ENCODE measurements around the gene C10orf62.

C10orf62 gene

DNA sequence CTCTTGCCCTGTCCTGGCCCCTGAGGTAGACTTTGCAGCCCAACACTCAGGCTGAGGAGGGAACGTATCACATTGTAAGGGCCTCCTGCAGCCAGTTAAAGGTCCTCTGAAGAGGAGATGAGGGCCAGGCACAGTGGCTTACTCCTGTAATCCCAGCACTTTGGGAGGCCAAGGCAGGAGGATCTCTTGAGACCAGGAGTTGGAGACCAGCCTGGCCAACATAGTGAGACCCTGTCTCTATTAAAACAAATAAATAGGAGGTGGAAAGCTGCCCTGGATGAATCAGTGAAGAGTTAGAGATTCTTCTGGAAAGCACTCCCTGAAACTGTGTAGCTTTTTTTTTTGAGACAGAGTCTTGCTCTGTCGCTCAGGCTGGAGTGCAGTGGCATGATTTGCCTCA, 2.3 kb upstream of the C10orf62 start:
- no peak for DNase-seq

DNA sequence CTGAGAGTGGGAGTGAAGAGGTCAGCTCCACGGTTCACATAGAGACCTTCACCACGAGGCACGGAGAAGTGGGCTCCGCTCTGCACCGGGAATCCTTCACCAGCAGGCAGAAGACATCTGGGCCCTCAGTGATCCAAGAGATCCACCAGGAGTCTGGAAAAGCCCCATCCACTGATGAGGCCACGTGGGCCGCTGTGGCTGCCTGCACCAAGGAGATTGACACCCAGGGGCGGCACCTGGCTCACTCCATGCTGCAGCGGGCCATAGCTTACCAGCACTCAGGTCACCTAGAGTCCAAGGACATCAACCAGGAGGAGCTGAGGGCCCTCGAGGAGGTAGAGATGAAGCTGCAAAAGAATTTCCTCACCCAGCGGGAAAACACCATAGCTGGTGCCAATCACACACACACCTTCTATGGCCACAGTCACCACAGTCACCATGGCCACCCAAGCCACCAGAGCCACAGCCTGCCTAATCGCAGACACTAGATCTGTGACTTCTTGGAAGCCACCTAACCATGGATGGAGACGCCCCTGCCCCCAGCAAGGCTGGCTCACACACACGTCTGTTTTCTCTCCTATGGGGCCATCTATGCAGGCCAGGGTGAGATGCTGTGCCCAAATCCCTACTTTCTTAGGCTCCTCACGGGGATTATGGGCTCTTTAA, 694 bp downstream of the C10orf62 start:
- no peak for DNase-seq

DNA sequence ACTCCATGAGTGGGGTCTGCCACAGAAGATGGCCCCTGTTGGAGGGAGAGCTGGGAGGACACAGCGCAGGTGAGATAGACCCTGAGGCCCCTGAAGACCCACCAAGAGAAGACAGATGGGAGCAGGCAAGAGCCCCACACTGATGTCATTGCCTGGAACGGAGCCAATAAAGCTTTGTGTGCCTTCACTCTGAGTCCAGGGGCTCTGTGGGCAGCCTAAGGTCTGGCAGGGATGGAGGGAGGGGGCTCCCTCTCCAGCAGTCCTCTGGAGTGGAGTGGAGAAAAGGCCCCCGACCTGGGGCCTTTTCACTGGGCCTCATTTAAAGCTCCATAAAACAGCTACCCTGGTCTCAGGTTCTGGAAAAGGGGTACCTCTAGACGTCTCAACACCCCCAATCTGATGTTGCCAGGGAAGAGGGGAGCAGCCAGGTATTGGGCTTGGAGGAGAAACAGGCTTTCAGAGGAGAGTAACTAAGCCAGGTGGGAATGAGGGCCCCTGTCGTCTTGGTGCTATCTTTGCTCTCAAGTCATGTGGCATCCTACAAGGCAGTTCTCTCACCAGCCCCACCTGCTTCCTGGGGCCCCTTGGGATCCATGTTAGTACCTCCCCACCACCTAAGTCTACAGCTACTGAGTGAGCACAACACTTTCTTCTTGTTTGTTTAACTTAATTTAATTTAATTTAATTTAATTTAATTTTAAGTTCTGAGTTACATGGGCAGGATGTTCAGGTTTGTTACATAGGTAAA, 1.4 kb downstream of the C10orf62 start:
- DNase-seq, result no peak

DNA sequence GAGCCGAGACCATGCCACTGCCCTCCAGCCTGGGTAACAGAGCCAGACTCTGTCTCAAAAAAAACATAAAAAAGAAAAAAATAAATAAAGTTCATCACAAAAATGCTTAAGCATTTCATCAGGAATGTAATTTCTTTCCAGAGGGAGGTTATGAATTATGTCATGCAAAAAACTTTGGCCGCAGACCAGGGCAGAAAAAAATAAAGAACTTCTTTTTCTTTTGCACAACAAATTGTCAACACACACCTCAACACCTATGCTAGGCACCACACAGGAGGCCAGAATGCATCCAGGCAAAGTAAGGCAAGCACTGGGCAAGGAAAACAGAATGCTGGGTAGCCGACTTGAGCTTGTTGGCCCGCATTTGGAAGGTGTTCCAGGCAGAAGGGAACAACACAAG, 3.9 kb downstream of the C10orf62 start:
- DNase-seq, result no peak

DNA sequence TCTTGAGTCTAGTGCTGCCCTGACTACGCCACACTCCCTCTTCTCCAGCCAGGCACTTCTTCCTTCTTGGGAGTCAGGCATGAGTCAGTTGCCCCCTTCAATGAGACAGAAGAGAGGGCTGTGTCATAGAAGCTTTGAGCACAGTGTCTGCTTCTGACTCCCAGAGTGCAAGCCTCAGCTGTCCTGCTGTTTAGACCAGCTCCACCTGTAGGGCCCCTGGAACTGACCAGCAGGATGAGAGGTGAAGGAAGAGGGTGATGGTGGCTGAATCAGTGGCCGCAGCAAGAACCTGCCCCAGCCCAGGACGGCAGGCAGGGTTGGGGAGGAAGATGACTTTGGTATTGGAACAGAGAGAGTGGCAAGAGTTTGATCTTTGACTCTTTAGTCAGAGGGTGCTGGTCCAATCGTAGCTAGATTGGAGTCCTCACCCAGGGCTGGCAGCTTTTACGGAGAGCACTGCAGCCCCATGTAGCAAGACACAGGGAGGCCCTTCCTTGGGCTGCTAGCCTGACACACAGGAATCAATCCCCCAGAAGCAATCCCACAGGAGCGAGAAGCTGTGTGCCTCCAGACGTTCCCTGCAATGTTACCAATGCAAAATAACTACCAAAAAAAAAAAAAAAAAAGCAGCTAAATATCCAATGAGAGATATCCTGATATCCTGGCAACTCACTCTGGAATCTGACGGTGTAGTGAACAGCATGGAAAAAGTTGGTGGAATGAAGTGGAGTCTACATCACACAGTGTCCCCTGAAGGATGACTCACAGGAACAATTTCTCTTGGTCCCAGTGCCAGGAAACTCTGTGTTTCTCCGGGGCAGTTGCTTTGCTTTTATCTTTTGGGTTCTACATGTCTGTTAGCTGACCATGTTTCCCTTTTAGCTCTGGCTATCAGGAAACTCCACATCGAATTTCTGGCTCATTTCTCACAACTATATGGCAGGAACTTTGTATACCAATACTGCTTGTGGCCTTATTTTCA, 6.9 kb downstream of the C10orf62 start:
- peak; percentile 83 for DNase-seq

DNA sequence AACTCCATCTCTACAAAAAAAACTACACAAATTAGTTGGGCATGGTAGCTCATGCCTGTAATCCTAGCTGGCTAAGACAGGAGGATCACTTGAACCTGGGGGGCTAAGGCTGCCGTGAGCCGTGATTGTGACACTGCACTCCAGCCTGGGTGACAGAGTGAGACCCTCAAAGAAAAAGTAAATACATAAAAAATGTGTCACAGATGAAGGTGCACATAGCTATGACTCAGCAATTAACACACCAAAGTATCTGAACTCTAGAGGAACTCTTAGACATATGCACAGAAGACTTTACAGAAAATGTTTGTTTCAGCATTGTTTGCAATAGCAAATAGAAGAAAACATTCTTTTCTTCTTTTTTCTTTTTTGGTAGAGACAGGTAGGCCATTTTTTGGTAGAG, 8.3 kb downstream of the C10orf62 start:
- DNase-seq, result no peak

DNA sequence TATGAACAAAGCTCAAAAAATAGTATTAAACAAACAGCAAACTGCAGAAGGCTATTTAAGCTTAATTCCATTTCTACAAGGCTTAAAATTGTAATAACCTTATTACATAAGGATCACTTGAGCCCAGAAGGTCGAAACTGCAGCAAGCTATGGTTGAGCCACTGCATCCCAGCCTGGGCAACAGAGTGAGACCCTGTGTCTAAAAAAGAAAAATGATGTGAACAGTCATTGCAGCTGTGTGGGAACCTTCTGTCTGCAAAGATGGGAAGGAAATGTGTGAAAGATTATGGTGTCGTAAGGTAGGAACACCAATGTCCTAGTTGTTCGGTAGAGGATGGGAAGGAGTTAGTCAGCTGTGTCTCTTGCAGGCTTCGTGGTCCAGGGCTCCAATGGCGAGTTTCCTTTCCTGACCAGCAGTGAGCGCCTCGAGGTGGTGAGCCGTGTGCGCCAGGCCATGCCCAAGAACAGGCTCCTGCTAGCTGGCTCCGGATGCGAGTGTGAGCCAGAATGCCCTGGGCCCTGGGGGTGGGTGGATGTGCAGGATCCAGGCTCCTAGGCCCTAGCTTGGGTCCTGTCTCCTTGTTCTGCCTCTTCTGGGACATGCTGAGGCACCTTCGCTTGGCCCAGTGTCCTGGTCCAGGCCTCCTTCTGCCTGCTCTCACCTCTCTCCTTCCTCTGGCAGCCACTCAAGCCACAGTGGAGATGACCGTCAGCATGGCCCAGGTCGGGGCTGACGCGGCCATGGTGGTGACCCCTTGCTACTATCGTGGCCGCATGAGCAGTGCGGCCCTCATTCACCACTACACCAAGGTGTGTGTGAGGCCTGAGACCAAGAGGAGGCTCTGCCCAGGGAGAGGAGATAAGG, 9.1 kb downstream of the C10orf62 start:
- no peak for DNase-seq

DNA sequence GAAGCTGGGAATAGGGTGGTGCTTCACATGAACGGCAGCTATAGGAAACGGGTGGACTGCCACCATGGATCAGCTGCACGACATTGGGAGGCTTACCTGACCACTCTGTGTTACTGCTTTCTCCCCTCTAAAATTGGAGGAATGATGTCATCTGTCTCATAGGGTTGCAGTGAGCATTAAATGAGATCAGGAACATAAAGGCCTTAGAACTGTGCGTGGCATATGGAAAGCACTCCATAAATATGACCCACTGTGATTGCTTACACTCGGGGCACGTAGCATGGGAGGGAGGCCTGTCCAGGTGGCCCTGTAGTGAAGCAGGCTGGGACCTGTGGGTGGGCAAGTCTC, 9.7 kb downstream of the C10orf62 start:
- no peak for DNase-seq

DNA sequence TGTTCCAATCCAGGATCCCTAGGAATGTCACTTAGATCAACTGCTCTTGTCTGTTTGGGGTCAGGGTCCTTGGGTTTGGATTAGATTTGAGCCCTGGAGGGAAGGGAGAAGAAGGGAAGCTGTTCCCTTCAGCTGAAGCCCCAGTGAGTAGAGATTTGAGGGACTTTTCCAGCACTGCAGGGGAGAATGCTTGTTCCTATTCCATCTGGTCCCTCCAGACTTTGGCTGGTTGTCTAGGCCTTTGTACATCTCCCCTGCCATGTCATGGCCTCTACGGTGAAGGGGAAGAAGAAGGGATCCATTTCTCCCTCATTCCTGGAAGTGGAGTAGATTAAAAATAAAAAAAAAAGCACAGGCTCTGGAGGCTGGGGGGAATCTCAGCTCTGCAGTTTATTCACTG, 11.1 kb downstream of the C10orf62 start:
- no peak for DNase-seq

DNA sequence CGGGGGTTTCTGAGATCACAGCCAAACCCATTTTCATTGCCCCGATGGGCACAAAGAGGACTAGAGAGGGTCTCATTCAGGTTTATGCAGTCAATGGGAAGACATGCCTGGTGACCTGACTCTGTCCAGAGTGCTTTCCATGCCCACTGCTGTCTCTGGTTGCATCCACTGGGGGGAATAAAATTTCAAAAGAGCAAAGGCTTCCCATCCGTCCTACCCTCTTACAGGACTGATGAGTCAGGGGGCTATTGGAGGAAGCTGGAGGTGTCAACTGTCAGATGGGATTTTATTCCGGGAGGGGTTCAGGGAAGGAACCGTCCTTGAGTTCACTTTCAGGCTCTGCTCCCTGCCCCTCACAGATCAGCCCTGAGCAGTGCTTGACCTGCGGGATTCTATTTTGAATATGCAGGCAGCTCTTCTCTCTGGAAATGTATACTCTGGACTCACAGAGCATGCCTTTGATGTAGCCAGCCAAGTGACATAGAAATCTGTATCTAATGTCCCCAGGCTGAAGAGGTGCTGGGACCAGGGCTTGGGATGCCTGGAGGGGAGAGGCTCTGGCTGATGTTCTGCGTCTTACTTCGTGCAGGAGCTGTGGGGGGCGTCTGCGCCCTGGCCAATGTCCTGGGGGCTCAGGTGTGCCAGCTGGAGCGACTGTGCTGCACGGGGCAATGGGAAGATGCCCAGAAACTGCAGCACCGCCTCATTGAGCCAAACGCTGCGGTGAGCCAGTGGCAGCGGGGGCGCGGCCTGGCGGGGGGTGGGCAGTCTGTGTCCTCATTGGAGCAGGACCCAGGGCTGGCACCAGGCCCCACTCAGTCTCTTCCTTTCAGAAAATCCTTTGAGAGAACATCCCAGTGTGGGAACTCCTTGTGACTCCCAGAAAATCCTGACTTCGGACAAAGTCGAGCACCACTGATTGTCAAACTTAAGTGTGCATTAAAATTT, 12.0 kb downstream of the C10orf62 start:
- no peak for DNase-seq

DNA sequence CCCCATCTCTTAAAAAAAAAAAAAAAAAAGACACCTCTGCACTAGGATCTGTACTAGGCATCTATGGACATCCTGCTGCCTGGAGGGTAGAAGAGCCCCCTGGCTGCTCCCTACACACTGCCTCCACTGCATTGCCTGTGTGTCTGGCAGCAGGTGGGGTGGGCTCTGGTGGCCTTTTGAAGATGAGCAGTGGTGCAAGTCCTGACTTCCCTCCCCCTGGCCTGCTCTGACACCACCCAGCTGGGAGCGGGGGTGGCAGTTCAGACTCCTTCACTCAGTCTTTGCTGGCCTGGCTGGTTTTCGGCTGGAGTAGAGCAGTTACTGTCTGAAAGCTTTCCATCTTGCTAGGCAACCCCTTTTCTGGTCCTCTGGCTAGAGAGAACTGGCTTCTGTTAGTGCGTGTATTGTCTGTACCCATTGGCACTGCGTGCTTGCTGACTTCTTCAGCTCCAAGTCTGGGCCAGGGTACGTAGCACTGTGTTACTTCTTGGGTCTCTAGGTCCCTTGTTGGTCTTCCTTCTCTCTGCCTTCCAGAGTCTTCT, 17.6 kb downstream of the C10orf62 start:
- no peak for DNase-seq

DNA sequence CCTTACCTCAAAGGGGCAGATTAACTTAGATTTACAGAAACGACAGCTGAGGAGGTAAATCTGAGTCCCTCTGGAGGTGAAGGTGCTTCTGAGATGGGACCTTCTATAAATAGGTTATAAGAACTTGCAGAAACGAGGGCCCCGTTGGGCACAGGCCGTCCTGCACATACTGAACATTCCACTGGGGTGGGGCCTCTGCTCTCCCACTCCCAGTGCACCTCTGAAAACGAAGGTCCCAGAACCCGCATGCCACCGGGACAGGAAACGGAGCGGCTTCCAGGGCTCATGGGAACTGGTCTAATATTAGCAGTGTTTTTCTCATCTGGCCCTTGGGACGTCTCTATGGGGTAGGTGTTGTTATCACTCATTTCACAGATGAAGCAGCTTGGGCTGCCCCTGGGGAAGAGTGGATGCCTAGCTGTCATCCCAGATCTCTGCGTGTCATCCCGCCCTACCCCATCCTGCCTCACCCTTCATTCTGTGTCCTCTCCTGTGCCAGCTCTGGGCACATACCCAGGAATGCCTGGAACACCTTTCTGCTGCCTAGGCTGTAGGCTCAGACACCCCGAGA, 19.6 kb downstream of the C10orf62 start:
- DNase-seq, result no peak

DNA sequence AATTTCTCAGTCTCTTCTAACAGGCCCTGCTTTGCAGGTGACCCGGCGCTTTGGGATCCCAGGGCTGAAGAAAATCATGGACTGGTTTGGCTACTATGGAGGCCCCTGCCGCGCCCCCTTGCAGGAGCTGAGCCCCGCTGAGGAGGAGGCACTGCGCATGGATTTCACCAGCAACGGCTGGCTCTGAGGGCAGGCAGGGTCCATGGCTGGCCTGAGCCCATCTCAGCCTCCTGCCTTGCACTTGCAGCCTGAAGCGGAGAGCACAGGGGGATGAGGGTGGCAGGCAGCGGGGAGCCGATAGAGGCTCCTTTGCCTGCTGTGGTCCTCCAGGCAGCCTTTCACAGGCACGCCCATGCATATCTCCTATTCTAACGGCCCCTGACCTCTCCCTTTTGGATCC, 22.0 kb downstream of the C10orf62 start:
- DNase-seq, result no peak

DNA sequence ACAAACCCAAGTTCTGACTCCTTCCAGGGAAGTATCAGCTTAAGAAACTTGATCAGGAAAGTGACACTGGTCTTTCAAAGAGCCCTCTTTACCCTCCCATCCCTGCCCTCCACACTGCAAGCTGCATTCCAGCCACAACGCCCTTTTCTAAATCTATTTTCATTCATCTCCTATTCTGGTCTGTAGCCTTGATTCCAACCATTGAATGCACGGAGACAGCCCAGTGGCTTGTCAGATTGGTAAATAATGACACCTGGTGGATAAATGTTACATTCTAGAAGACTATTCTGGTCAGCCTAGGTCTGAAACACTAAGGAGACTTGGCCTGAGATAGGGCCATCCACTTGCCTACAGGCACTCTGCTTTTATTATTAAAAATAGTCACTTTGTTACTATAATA, 22.9 kb downstream of the C10orf62 start:
- peak; percentile 63 for DNase-seq

DNA sequence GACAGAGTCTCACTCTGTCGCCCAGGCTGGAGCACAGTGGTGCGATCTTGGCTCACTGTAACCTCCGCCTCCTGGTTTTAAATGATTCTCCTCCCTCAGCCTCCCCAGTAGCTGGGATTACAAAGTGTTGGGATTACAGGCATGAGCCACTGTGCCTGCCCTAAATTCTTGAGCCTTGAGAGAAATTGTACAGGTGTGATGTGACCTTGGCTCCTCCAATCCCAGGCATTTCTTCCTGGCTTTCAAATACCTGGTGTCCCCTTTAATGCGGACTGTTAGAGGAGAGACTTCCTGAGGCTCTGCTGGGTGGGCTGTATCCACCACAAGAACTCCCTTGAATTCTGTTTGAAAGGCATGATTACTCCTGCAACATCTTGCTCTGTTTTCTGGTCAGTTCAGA, 28.8 kb downstream of the C10orf62 start:
- DNase-seq, result no peak

DNA sequence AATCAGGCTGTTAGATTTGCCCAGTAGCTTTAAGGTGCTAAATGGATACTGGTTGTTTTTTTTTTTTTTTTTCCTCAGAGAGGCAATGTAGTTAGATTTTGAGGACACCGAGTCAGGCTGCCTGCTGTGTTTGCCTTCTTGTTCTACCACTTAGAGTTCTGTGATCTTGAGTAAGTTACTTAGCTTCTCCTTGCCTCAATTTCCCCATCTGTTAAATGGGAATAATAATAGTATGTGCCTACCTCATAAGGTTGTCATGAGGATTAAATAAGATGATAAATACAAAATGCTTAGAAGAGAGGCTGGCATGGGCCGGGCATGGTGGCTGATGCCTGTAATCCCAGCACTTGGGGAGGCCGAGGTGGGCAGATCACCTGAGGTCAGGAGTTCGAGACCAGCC, 29.2 kb downstream of the C10orf62 start:
- no peak for DNase-seq

DNA sequence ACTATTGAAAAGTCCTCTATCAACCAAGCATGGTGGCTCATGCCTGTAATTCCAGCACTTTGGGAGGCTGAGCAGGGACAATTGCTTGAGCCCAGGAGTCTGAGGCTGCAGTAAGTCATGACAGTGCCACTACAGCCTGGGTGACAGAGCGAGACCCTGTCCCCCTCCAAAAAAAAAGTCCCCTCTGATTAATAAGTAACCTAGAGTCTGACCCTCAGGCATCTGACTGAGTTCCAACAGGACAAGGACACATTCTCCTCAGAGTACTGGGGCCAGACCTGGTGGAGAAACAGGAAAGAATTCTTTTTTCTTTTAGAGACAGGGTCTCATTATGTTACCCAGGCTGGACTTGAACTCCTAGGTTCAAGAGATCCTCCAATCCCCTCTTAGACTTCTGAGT, 33.8 kb downstream of the C10orf62 start:
- no peak for DNase-seq

DNA sequence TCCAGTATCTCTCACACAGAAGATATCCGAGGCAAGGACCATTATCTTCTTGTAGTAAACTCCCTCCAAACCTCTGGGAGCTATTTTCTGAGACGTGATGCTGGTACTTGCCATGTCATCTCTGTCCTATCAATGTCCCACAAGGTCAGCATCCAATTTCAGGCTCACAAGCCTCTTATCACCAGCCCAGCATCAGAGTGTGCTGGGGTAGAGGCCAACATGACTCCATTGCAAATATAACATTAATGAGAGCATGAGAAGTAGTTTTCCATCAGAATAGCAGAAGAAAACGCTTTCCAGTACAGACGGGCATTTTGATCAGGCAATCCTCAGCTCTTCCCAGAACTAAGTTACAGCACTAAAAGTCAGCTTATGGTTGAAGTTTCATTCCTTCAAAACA, 38.2 kb downstream of the C10orf62 start:
- no peak for DNase-seq

DNA sequence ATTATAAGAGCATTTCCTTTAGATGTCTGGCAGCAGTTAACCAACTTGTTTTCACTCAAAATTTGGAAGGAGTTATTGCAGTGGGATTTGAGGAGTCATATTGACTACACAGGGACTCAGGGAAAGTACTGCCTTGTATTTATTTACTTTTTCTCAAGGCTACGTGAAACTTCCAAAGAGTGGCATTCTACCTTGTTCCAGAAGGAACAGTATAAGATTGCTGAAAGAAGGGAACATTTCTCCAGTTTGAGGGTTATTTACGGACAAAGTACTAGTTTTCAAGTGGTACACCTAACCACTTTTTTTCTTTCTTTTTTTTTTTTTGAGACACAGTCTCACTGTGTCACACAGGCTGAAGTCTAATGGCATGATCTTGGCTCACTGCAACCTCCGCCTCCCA, 38.7 kb downstream of the C10orf62 start:
- DNase-seq, result no peak

DNA sequence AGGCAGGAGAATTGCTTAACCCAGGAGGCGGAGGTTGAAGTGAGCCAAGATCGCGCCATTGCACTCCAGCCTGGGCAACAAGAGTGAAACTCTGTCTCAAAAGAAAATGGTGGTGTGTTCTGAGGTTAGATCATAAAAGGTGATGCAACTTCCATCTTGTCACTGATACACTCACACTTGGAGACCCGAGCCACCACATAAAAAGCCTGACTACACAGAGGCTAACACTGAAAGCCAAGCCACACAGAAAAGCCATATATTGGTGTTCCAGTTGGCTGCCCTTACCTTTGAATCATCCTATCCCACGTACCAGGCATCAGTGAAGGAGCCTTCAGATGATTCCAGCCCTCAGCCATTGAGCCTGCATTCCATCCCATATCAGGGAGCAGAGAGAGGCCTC, 39.8 kb downstream of the C10orf62 start:
- DNase-seq, result peak; percentile 36

DNA sequence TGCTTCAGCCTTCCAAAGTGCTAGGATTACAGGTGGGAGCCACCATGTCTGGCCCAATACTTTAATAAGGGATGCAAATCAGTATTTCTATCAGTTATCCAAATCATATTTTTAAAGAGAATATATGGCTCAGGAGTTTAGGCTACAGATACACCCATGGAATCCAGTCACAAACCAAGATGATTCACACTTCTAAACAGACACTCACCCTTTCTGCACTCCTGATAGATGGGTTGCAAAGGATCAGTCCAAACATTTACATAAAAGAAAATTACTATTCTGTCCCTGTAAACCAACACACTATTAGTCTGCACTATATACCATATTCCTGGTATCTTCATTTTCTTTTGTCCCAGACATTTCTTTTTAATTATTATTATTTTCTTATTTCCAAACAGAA, 41.6 kb downstream of the C10orf62 start:
- DNase-seq, result no peak

Measured in kidney glomerular epithelial cell (primary cell).